ENCODE data around the gene MTMR12. TPM values are rescaled to one million over a fixed set of nuclear protein-coding genes. Genes with fewer than 3 reads are reported as not detected.

MTMR12 gene
- total and polyA plus RNA-seq, 2 experiments from 2014 or later, result 18.3 to 51.6 TPM

DNA sequence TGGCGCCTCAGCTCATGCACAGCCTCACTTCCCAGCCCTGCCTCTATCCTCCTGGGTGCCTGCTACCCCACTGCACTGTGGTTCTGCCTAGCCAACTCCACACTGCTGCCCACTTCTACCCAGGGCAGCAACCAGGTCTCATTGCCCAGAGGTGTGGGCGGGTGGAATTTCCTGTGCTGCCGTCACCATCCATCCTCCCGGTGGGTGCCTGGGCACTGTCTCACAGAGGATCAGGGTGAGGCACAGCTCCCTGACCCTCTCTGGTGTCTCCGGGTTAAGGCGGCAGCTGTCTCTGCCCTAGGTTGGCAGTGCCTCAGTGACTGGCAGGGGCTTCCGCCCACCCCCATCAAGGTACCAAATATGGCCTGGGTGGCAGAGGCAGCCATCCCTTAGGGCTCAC lies 4.3 kb upstream of the MTMR12 start:
- Mint-ChIP-seq H3K27ac (no peak overlapping the region), H3K4me1 (peaks cover 2% of the 10 kb centered on the region; the same call in 1 of the 3 replicates), H3K4me3 (no peak overlapping the region), H3K27me3 (ENCODE audit: insufficient read depth, low read depth, poor library complexity) (peaks cover 13% of the 10 kb centered on the region), H3K36me3 (ENCODE audit: low read depth) (no peaks in the 10 kb centered on the region; the same call in 2 of the 3 replicates), H3K9me3 (peaks cover 5% of the 10 kb centered on the region; the same call in 2 of the 3 replicates)
- Histone ChIP-seq H3K36me3 (ENCODE audit: insufficient read depth) (no peaks in the 10 kb centered on the region), H3K79me2 (replicated peaks; ENCODE audit: insufficient read depth) (peaks cover 7% of the 10 kb centered on the region), H3K4me1 (ENCODE audit: insufficient read depth) (no peaks in the 10 kb centered on the region), H3K9me2 (ENCODE audit: insufficient read depth) (no peaks in the 10 kb centered on the region), H2AFZ (no peak overlapping the region), H3K27me3 (ENCODE audit: insufficient read depth) (no peaks in the 10 kb centered on the region), H3K4me2 (no peak overlapping the region), H3K4me3 (no peak overlapping the region), H3F3A (replicated peaks; ENCODE audit: low read depth) (no peaks in the 10 kb centered on the region; the same call in 1 of the 2 replicates), H3K27ac (ENCODE audit: low read depth) (no peak overlapping the region), H4K20me1 (replicated peaks; ENCODE audit: insufficient read depth) (no peaks in the 10 kb centered on the region)
- no peak for ATAC-seq
- TF ChIP-seq, protein P1, sequence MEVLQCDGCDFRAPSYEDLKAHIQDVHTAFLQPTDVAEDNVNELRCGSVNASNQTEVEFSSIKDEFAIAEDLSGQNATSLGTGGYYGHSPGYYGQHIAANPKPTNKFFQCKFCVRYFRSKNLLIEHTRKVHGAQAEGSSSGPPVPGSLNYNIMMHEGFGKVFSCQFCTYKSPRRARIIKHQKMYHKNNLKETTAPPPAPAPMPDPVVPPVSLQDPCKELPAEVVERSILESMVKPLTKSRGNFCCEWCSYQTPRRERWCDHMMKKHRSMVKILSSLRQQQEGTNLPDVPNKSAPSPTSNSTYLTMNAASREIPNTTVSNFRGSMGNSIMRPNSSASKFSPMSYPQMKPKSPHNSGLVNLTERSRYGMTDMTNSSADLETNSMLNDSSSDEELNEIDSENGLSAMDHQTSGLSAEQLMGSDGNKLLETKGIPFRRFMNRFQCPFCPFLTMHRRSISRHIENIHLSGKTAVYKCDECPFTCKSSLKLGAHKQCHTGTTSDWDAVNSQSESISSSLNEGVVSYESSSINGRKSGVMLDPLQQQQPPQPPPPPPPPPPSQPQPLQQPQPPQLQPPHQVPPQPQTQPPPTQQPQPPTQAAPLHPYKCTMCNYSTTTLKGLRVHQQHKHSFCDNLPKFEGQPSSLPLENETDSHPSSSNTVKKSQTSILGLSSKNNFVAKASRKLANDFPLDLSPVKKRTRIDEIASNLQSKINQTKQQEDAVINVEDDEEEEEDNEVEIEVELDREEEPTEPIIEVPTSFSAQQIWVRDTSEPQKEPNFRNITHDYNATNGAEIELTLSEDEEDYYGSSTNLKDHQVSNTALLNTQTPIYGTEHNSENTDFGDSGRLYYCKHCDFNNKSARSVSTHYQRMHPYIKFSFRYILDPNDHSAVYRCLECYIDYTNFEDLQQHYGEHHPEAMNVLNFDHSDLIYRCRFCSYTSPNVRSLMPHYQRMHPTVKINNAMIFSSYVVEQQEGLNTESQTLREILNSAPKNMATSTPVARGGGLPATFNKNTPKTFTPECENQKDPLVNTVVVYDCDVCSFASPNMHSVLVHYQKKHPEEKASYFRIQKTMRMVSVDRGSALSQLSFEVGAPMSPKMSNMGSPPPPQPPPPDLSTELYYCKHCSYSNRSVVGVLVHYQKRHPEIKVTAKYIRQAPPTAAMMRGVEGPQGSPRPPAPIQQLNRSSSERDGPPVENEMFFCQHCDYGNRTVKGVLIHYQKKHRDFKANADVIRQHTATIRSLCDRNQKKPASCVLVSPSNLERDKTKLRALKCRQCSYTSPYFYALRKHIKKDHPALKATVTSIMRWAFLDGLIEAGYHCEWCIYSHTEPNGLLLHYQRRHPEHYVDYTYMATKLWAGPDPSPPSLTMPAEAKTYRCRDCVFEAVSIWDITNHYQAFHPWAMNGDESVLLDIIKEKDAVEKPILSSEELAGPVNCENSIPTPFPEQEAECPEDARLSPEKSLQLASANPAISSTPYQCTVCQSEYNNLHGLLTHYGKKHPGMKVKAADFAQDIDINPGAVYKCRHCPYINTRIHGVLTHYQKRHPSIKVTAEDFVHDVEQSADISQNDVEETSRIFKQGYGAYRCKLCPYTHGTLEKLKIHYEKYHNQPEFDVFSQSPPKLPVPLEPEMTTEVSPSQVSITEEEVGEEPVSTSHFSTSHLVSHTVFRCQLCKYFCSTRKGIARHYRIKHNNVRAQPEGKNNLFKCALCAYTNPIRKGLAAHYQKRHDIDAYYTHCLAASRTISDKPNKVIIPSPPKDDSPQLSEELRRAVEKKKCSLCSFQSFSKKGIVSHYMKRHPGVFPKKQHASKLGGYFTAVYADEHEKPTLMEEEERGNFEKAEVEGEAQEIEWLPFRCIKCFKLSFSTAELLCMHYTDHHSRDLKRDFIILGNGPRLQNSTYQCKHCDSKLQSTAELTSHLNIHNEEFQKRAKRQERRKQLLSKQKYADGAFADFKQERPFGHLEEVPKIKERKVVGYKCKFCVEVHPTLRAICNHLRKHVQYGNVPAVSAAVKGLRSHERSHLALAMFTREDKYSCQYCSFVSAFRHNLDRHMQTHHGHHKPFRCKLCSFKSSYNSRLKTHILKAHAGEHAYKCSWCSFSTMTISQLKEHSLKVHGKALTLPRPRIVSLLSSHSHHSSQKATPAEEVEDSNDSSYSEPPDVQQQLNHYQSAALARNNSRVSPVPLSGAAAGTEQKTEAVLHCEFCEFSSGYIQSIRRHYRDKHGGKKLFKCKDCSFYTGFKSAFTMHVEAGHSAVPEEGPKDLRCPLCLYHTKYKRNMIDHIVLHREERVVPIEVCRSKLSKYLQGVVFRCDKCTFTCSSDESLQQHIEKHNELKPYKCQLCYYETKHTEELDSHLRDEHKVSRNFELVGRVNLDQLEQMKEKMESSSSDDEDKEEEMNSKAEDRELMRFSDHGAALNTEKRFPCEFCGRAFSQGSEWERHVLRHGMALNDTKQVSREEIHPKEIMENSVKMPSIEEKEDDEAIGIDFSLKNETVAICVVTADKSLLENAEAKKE (CRISPR knock-in tag; IDR thresholded peaks at IDR 0.05), result no peak
- TF ChIP-seq STAT1 (IDR thresholded peaks at IDR 0.05; ENCODE audit: unreplicated experiment) (no peak), ZNF331 (CRISPR knock-in tag; IDR thresholded peaks at IDR 0.05; ENCODE audit: low read depth) (no peak), NANOG (IDR thresholded peaks at IDR 0.05; ENCODE audit: borderline replicate concordance) (no peak), EZH2phosphoT487 (IDR thresholded peaks at IDR 0.05; ENCODE audit: unreplicated experiment) (no peak), POLR2AphosphoS5 (IDR thresholded peaks at IDR 0.05; ENCODE audit: low read depth) (no peak), ZNF114 (CRISPR knock-in tag; IDR thresholded peaks at IDR 0.05) (no peak), CREB1 (CRISPR knock-in tag; IDR thresholded peaks at IDR 0.05; ENCODE audit: low read depth) (no peak), EZH2 (IDR thresholded peaks at IDR 0.05; ENCODE audit: low read depth, unreplicated experiment) (no peak)
- TF ChIP-seq, protein P2, sequence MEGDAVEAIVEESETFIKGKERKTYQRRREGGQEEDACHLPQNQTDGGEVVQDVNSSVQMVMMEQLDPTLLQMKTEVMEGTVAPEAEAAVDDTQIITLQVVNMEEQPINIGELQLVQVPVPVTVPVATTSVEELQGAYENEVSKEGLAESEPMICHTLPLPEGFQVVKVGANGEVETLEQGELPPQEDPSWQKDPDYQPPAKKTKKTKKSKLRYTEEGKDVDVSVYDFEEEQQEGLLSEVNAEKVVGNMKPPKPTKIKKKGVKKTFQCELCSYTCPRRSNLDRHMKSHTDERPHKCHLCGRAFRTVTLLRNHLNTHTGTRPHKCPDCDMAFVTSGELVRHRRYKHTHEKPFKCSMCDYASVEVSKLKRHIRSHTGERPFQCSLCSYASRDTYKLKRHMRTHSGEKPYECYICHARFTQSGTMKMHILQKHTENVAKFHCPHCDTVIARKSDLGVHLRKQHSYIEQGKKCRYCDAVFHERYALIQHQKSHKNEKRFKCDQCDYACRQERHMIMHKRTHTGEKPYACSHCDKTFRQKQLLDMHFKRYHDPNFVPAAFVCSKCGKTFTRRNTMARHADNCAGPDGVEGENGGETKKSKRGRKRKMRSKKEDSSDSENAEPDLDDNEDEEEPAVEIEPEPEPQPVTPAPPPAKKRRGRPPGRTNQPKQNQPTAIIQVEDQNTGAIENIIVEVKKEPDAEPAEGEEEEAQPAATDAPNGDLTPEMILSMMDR (conservative IDR thresholded peaks at IDR 0.05; ENCODE audit: low read depth in 2 of 2), result no peak
- TF ChIP-seq, protein P3, sequence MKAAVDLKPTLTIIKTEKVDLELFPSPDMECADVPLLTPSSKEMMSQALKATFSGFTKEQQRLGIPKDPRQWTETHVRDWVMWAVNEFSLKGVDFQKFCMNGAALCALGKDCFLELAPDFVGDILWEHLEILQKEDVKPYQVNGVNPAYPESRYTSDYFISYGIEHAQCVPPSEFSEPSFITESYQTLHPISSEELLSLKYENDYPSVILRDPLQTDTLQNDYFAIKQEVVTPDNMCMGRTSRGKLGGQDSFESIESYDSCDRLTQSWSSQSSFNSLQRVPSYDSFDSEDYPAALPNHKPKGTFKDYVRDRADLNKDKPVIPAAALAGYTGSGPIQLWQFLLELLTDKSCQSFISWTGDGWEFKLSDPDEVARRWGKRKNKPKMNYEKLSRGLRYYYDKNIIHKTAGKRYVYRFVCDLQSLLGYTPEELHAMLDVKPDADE (IDR thresholded peaks at IDR 0.05), result no peak
- TF ChIP-seq, protein P4, sequence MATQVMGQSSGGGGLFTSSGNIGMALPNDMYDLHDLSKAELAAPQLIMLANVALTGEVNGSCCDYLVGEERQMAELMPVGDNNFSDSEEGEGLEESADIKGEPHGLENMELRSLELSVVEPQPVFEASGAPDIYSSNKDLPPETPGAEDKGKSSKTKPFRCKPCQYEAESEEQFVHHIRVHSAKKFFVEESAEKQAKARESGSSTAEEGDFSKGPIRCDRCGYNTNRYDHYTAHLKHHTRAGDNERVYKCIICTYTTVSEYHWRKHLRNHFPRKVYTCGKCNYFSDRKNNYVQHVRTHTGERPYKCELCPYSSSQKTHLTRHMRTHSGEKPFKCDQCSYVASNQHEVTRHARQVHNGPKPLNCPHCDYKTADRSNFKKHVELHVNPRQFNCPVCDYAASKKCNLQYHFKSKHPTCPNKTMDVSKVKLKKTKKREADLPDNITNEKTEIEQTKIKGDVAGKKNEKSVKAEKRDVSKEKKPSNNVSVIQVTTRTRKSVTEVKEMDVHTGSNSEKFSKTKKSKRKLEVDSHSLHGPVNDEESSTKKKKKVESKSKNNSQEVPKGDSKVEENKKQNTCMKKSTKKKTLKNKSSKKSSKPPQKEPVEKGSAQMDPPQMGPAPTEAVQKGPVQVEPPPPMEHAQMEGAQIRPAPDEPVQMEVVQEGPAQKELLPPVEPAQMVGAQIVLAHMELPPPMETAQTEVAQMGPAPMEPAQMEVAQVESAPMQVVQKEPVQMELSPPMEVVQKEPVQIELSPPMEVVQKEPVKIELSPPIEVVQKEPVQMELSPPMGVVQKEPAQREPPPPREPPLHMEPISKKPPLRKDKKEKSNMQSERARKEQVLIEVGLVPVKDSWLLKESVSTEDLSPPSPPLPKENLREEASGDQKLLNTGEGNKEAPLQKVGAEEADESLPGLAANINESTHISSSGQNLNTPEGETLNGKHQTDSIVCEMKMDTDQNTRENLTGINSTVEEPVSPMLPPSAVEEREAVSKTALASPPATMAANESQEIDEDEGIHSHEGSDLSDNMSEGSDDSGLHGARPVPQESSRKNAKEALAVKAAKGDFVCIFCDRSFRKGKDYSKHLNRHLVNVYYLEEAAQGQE (IDR thresholded peaks at IDR 0.05; ENCODE audit: unreplicated experiment), result no peak
- no peak for DNase-seq (ENCODE audit: low spot score)

All from GM23338 (cell line).